HCT116 (cell line): ENCODE data around the gene SOX6. TPM values are rescaled to one million over a fixed set of nuclear protein-coding genes. Genes with fewer than 3 reads are reported as not detected.

Experiments
- ATAC-seq: fragments of 200-7000 bp; cut with Tn5 transposase; 2 replicates; pipeline ENCODE4 v1.9.1; 2020; ENCODE audit warnings: mild to moderate bottlenecking, moderate library complexity
- BruUV-seq: library from RNA; stranded (reverse); fragments of 400-500 nt; replicated peaks from 2 replicates; lab custom pipeline; 2021; lab: Mats Ljungman, UMichigan
- CTCF ChIA-PET: fragments of 300-600 bp; sonication (Branson Sonifier 250); formaldehyde crosslinking; loops from one replicate; lab custom pipeline; 2021; ENCODE audit warnings: antibody characterized with exemption; lab: Charles Lee
- POLR2A ChIA-PET: fragments of 300-600, 350-600 bp; sonication (Branson Sonifier 250); formaldehyde crosslinking; loops from one replicate; lab custom pipeline; 2021; ENCODE audit warnings: antibody characterized with exemption; lab: Charles Lee
- RAD21 ChIA-PET, 2 experiments: fragments of 300-600 bp; sonication (Branson Sonifier 250); formaldehyde crosslinking; loops; one replicate each; lab custom pipeline; 2023; ENCODE audit warnings: low total read pairs in 2 of 2; ENCODE audit not compliant: uncharacterized antibody in 2 of 2, unreplicated experiment in 2 of 2, low non-redundant PET in 1 of 2; lab: Charles Lee
- DNase-seq: peaks from one replicate; pipeline ENCODE4 v3.0.0-alpha.2; 2010; ENCODE audit warnings: low read depth, low spot score
- H2AFZ ChIP-seq: fragments of 200-600 bp; shearing (Covaris generic), sonication (generic); 2 replicates; pipeline ENCODE4 v1.6.1; 2017; ENCODE audit warnings: low read depth, mixed run types, mixed read lengths, antibody characterized with exemption, low read length; ENCODE audit not compliant: poor library complexity, severe bottlenecking
- H3K27ac ChIP-seq: 2 replicates; pipeline ENCODE4 v1.5.1; 2012; ENCODE audit warnings: low read depth, low read length
- H3K27me3 ChIP-seq: fragments of 200-600 bp; sonication (generic); 2 replicates; pipeline ENCODE4 v1.6.1; 2016; ENCODE audit warnings: mixed run types, low read length, mixed read lengths; ENCODE audit not compliant: insufficient read depth
- H3K36me3 ChIP-seq, 2 experiments: fragments of 200-500 bp in 1 of 2; fragments of 200-600 bp in 1 of 2; sonication (Bioruptor generic) in 1 of 2; sonication (generic) in 1 of 2; 2 replicates each; pipeline versions ENCODE4 v1.5.1 to v1.6.1; 2014 to 2016; ENCODE audit warnings: low read length in 2 of 2, inconsistent platforms in 1 of 2, mixed read lengths in 1 of 2, mixed run types in 1 of 2; ENCODE audit not compliant: insufficient read depth in 2 of 2, control insufficient read depth in 1 of 2
- H3K4me1 ChIP-seq, 2 experiments: fragments of 200-600 bp in 1 of 2; sonication (generic) in 1 of 2; 2 replicates each; pipeline versions ENCODE4 v1.5.1 to v1.6.1; 2012 to 2017; ENCODE audit warnings: low read length in 2 of 2, inconsistent platforms in 1 of 2, mild to moderate bottlenecking in 1 of 2, mixed read lengths in 1 of 2, mixed run types in 1 of 2, moderate library complexity in 1 of 2; ENCODE audit not compliant: insufficient read depth in 2 of 2, control insufficient read depth in 1 of 2
- H3K4me2 ChIP-seq: fragments of 200-600 bp; sonication (generic); 2 replicates; pipeline ENCODE4 v1.6.1; 2017; ENCODE audit warnings: mixed run types, low read length, mixed read lengths
- H3K4me3 ChIP-seq, 2 experiments: fragments of 200-600 bp in 1 of 2; sonication (generic) in 1 of 2; replicated peaks in 1 of 2; 2 replicates each; pipeline ENCODE4 v1.5.1; 2011 to 2016; ENCODE audit warnings: low read length in 2 of 2, control low read depth in 1 of 2, low read depth in 1 of 2, mild to moderate bottlenecking in 1 of 2, mixed read lengths in 1 of 2, mixed run types in 1 of 2
- H3K79me2 ChIP-seq: fragments of 200-600 bp; sonication (generic); 2 replicates; pipeline ENCODE4 v1.6.1; 2017; ENCODE audit warnings: mild to moderate bottlenecking, mixed run types, low read length, moderate library complexity, mixed read lengths; ENCODE audit not compliant: insufficient read depth
- H3K9ac ChIP-seq: fragments of 200-600 bp; sonication (generic); 2 replicates; pipeline ENCODE4 v1.6.1; 2016; ENCODE audit warnings: low read length, mixed read lengths
- H3K9me2 ChIP-seq: fragments of 200-600 bp; sonication (generic), shearing (Covaris generic); 2 replicates; pipeline ENCODE4 v1.6.1; 2017; ENCODE audit warnings: mixed run types, mild to moderate bottlenecking, moderate library complexity; ENCODE audit not compliant: insufficient read depth
- H3K9me3 ChIP-seq, 2 experiments: fragments of 200-500 bp in 1 of 2; fragments of 200-600 bp in 1 of 2; sonication (Bioruptor generic) in 1 of 2; sonication (generic) in 1 of 2; 2 replicates each; pipeline ENCODE4 v1.6.1; 2014 to 2017; ENCODE audit warnings: low read length in 2 of 2, mixed read lengths in 2 of 2, inconsistent platforms in 1 of 2, low read depth in 1 of 2, mild to moderate bottlenecking in 1 of 2, mixed run types in 1 of 2, moderate library complexity in 1 of 2; ENCODE audit not compliant: control insufficient read depth in 1 of 2, insufficient read depth in 1 of 2
- H4K20me1 ChIP-seq: fragments of 200-600 bp; sonication (generic), shearing (Covaris generic); 2 replicates; pipeline ENCODE4 v1.6.1; 2017; ENCODE audit warnings: mixed run types, mild to moderate bottlenecking, moderate library complexity; ENCODE audit not compliant: insufficient read depth
- CBX3 ChIP-seq: IDR thresholded peaks from 2 replicates; pipeline ENCODE4 v1.6.1; 2012; ENCODE audit warnings: low read depth
- EZH2phosphoT487 ChIP-seq: fragments of 200-600 bp; IDR thresholded peaks from 2 replicates; pipeline ENCODE4 v1.6.1; 2018; ENCODE audit warnings: antibody characterized with exemption, borderline replicate concordance
- FOSL1 ChIP-seq: IDR thresholded peaks from 2 replicates; pipeline ENCODE4 v1.6.1; 2012; ENCODE audit warnings: low read depth
- JUND ChIP-seq: IDR thresholded peaks from 2 replicates; pipeline ENCODE4 v1.6.1; 2012
- POLR2A ChIP-seq: IDR thresholded peaks from 2 replicates; pipeline ENCODE4 v1.7.0; 2011; ENCODE audit warnings: borderline replicate concordance; ENCODE audit not compliant: insufficient read depth, insufficient read length; ENCODE audit errors: extremely low read depth
- POLR2AphosphoS5 ChIP-seq: IDR thresholded peaks from 2 replicates; pipeline ENCODE4 v1.6.1; 2011; ENCODE audit warnings: mild to moderate bottlenecking, low read depth, low read length, moderate library complexity
- RAD21 ChIP-seq: IDR thresholded peaks from 2 replicates; pipeline ENCODE4 v1.6.1; 2012; ENCODE audit warnings: low read depth, mild to moderate bottlenecking
- REST ChIP-seq: IDR thresholded peaks from 2 replicates; pipeline ENCODE4 v1.6.1; 2012; ENCODE audit warnings: low read depth
- ZBTB33 ChIP-seq: IDR thresholded peaks from 2 replicates; pipeline ENCODE4 v1.6.1; 2011; ENCODE audit warnings: mild to moderate bottlenecking, low read length, moderate library complexity; ENCODE audit not compliant: insufficient replicate concordance; ENCODE audit errors: extremely low read depth
- ZNF274 ChIP-seq: fragments of 200-500 bp; sonication (Bioruptor generic); IDR thresholded peaks from 2 replicates; pipeline ENCODE4 v1.6.1; 2014; ENCODE audit warnings: mild to moderate bottlenecking, low read depth, low read length, inconsistent platforms
- intact Hi-C: fragments of 100-400 bp; cut with micrococcal nuclease; formaldehyde crosslinking; loops from 2 replicates; pipeline ENCODE4 v1.10.0; 2022
- total RNA-seq: library from RNA; stranded (reverse); gene quantifications from one replicate; pipeline ENCODE4 v1.2.1, GENCODE V29; 2021; ENCODE audit not compliant: unreplicated experiment
- TF ChIP-seq, protein P1 (sequence below): IDR thresholded peaks from 2 replicates; pipeline ENCODE4 v1.6.1; 2012
- TF ChIP-seq, protein P2 (sequence below), 3 experiments: fragments of 200-600 bp in 1 of 3; sonication (generic) in 1 of 3; IDR thresholded peaks in 2 of 3; conservative IDR thresholded peaks in 1 of 3; 2 replicates each; pipeline ENCODE4 v1.5.1; 2012 to 2017; ENCODE audit warnings: low read depth in 2 of 3, low read length in 2 of 3, antibody characterized with exemption in 1 of 3, borderline replicate concordance in 1 of 3, control low read depth in 1 of 3, mild to moderate bottlenecking in 1 of 3, mixed read lengths in 1 of 3, mixed run types in 1 of 3, moderate library complexity in 1 of 3; ENCODE audit not compliant: insufficient read depth in 1 of 3

The SOX6 gene
- total RNA-seq, 1 experiment from 2014 or later, result 0.81 TPM

DNA sequence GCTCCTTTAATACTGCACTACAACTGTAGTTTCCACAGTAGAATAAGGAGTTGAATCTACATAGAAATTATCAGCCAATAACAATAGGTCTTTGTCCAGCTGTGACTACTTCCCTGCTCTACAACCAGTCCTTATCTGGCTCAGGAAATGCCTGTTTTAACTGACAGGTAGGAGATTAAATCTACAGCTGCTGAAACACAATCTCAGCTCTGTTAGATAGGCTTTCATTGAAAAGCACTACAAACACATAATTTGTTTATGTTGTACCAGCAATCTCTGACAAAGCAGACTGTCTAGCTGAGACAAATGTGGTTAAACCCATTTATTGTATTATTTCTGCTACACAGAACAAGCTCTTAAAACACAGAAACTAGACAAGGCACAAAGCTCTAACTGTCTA, 230.0 kb downstream of the SOX6 start:
- H3K9me3 ChIP-seq, result no peaks in the 10 kb centered on the region
- H3K4me3 ChIP-seq, result no peak overlapping the region
- RAD21 ChIA-PET, result no interaction called here
- no peaks in the 10 kb centered on the region for H3K9me2 ChIP-seq
- no peak overlapping the region for H2AFZ ChIP-seq
- POLR2A ChIA-PET, result no interaction called here
- no peaks in the 10 kb centered on the region for H3K27me3 ChIP-seq
- no peak for ATAC-seq
- intact Hi-C loops, result no loop called here
- no TSS peak for BruUV-seq
- no peak overlapping the region for H3K9ac ChIP-seq
- no peaks in the 10 kb centered on the region for H3K36me3 ChIP-seq
- no peaks in the 10 kb centered on the region for H3K4me1 ChIP-seq
- H3K79me2 ChIP-seq, result no peaks in the 10 kb centered on the region
- H3K27ac ChIP-seq, result no peak overlapping the region
- no peak for TF ChIP-seq POLR2AphosphoS5
- TF ChIP-seq REST, result no peak
- no peak for TF ChIP-seq FOSL1
- no peak for TF ChIP-seq POLR2A
- TF ChIP-seq CBX3, result no peak
- no peak for TF ChIP-seq RAD21
- TF ChIP-seq ZBTB33, result no peak
- TF ChIP-seq EZH2phosphoT487, result no peak
- TF ChIP-seq, protein P1, sequence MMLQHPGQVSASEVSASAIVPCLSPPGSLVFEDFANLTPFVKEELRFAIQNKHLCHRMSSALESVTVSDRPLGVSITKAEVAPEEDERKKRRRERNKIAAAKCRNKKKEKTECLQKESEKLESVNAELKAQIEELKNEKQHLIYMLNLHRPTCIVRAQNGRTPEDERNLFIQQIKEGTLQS, result no peak
- TF ChIP-seq JUND, result no peak
- no peak for TF ChIP-seq ZNF274
- TF ChIP-seq, protein P2, sequence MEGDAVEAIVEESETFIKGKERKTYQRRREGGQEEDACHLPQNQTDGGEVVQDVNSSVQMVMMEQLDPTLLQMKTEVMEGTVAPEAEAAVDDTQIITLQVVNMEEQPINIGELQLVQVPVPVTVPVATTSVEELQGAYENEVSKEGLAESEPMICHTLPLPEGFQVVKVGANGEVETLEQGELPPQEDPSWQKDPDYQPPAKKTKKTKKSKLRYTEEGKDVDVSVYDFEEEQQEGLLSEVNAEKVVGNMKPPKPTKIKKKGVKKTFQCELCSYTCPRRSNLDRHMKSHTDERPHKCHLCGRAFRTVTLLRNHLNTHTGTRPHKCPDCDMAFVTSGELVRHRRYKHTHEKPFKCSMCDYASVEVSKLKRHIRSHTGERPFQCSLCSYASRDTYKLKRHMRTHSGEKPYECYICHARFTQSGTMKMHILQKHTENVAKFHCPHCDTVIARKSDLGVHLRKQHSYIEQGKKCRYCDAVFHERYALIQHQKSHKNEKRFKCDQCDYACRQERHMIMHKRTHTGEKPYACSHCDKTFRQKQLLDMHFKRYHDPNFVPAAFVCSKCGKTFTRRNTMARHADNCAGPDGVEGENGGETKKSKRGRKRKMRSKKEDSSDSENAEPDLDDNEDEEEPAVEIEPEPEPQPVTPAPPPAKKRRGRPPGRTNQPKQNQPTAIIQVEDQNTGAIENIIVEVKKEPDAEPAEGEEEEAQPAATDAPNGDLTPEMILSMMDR (IDR thresholded peaks at IDR 0.05 in 2 of 3, conservative IDR thresholded peaks at IDR 0.05 in 1 of 3; ENCODE audit: borderline replicate concordance in 1 of 3, insufficient read depth in 1 of 3, low read depth in 2 of 3, low read length in 2 of 3), result no peak
- TF ChIP-seq, all 23 proteins: peak for 0
- Histone ChIP-seq H3K4me2 (no peak overlapping the region), H4K20me1 (no peaks in the 10 kb centered on the region)
- DNase-seq, result no peak
- CTCF ChIA-PET, result no interaction called here
